Panc1 (cell line): ENCODE measurements around the gene COQ10A. TPM values are rescaled to one million over a fixed set of nuclear protein-coding genes. Genes with fewer than 3 reads are reported as not detected.

Source experiments
- ATAC-seq: fragments of 200-7000 bp; cut with Tn5 transposase; 2 replicates; pipeline ENCODE4 v1.9.1; 2020; ENCODE audit warnings: mild to moderate bottlenecking, moderate library complexity
- BruUV-seq: library from RNA; stranded (reverse); fragments of 400-500 nt; replicated peaks from 2 replicates; lab custom pipeline; 2021; lab: Mats Ljungman, UMichigan
- CTCF ChIA-PET: fragments of 300-600 bp; sonication (Branson Sonifier 250); formaldehyde crosslinking; loops from one replicate; lab custom pipeline; 2022; ENCODE audit warnings: antibody characterized with exemption; lab: Charles Lee
- POLR2A ChIA-PET: fragments of 300-600 bp; sonication (Branson Sonifier 250); formaldehyde crosslinking; loops from one replicate; lab custom pipeline; 2022; ENCODE audit warnings: antibody characterized with exemption; lab: Charles Lee
- DNase-seq: peaks from one replicate; pipeline ENCODE4 v3.0.0-alpha.2; 2010; ENCODE audit warnings: low read depth, low spot score
- H3K27ac ChIP-seq: 2 replicates; pipeline ENCODE4 v1.5.1; 2011; ENCODE audit warnings: mild to moderate bottlenecking, low read length, inconsistent platforms
- H3K27me3 ChIP-seq: fragments of 200-500 bp; sonication (Bioruptor generic); 2 replicates; pipeline ENCODE4 v1.6.0; 2014; ENCODE audit warnings: low read length, inconsistent platforms; ENCODE audit not compliant: control insufficient read depth, insufficient read depth
- H3K36me3 ChIP-seq: fragments of 200-500 bp; sonication (Bioruptor generic); 2 replicates; pipeline ENCODE4 v1.5.1; 2014; ENCODE audit warnings: inconsistent platforms, mild to moderate bottlenecking, low read length, moderate library complexity; ENCODE audit not compliant: control insufficient read depth, insufficient read depth
- H3K4me1 ChIP-seq: 2 replicates; pipeline ENCODE4 v1.5.1; 2011; ENCODE audit warnings: inconsistent platforms, mild to moderate bottlenecking, low read length, moderate library complexity; ENCODE audit not compliant: control insufficient read depth, insufficient read depth
- H3K4me3 ChIP-seq, 2 experiments: 2 replicates each; pipeline ENCODE4 v1.5.1; 2011 to 2012; ENCODE audit warnings: low read depth in 2 of 2, low read length in 2 of 2, mild to moderate bottlenecking in 2 of 2, inconsistent platforms in 1 of 2, moderate library complexity in 1 of 2
- H3K9me3 ChIP-seq: fragments of 200-500 bp; sonication (Bioruptor generic); 2 replicates; pipeline ENCODE4 v1.5.1; 2014; ENCODE audit warnings: low read depth, mild to moderate bottlenecking, inconsistent platforms, low read length, moderate library complexity; ENCODE audit not compliant: control insufficient read depth, insufficient read depth
- POLR2AphosphoS5 ChIP-seq: IDR thresholded peaks from 2 replicates; pipeline ENCODE4 v1.6.1; 2012; ENCODE audit warnings: mild to moderate bottlenecking, low read depth, low read length, moderate library complexity
- SIN3A ChIP-seq: IDR thresholded peaks from 2 replicates; pipeline ENCODE4 v1.6.1; 2012; ENCODE audit warnings: low read depth, mild to moderate bottlenecking, low read length, moderate library complexity, borderline replicate concordance; ENCODE audit not compliant: insufficient read depth
- TCF7L2 ChIP-seq: IDR thresholded peaks from 2 replicates; pipeline ENCODE4 v1.6.1; 2011; ENCODE audit warnings: mild to moderate bottlenecking, low read depth, low read length, inconsistent platforms
- in situ Hi-C: cut with HindIII; loops from 2 replicates; pipeline ENCODE4 v1.10.0; 2016; ENCODE audit warnings: low sequenced_read_pairs, low pct_unique_long_range_greater_than_20kb
- intact Hi-C: fragments of 100-400 bp; cut with micrococcal nuclease; formaldehyde crosslinking; loops from one replicate; pipeline ENCODE4 v1.10.0; 2022; ENCODE audit not compliant: unreplicated experiment
- total RNA-seq: library from RNA; stranded (reverse); gene quantifications from one replicate; pipeline ENCODE4 v1.2.1, GENCODE V29; 2021; ENCODE audit not compliant: unreplicated experiment
- TF ChIP-seq, protein P1 (sequence below): fragments of 450-650 bp; IDR thresholded peaks from 2 replicates; pipeline ENCODE4 v1.5.1; 2017; ENCODE audit warnings: mild to moderate bottlenecking
- TF ChIP-seq, protein P2 (sequence below), 2 experiments: IDR thresholded peaks; 2 replicates each; pipeline ENCODE4 v1.6.1; 2011 to 2012; ENCODE audit warnings: low read depth in 2 of 2, control low read depth in 1 of 2, low read length in 1 of 2, mild to moderate bottlenecking in 1 of 2, moderate library complexity in 1 of 2; ENCODE audit not compliant: insufficient read depth in 1 of 2

COQ10A gene
- total RNA-seq, 1 experiment from 2014 or later, result 20.0 TPM

DNA sequence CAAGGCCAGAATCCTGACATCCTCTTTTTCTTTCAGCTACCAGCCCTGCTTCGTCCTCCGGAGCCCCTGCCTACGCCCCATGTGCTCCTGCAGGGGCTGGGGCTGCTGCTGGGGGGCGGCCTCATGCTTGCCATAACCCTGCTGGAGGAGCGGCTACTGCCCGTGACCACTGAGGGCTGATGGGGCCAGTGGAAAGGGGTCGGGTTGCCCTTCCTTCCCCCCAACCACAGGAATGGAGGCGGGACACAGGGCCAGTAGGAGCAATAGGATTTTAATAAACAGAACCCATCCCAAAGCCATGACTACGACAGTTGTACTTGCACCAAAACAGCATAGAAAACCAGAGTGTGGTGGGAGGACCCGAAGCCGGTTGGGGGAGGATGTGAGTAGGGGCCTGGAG lies 29.2 kb upstream of the COQ10A start:
- Histone ChIP-seq H3K27me3 (no peaks in the 10 kb centered on the region), H3K4me1 (no peaks in the 10 kb centered on the region), H3K9me3 (no peaks in the 10 kb centered on the region), H3K4me3 (no peak overlapping the region), H3K27ac (no peak overlapping the region), H3K36me3 (peaks cover 4% of the 10 kb centered on the region; the same call in 1 of the 2 replicates)
- TF ChIP-seq TCF7L2 (no peak), POLR2AphosphoS5 (no peak), SIN3A (no peak)
- TF ChIP-seq, protein P1, sequence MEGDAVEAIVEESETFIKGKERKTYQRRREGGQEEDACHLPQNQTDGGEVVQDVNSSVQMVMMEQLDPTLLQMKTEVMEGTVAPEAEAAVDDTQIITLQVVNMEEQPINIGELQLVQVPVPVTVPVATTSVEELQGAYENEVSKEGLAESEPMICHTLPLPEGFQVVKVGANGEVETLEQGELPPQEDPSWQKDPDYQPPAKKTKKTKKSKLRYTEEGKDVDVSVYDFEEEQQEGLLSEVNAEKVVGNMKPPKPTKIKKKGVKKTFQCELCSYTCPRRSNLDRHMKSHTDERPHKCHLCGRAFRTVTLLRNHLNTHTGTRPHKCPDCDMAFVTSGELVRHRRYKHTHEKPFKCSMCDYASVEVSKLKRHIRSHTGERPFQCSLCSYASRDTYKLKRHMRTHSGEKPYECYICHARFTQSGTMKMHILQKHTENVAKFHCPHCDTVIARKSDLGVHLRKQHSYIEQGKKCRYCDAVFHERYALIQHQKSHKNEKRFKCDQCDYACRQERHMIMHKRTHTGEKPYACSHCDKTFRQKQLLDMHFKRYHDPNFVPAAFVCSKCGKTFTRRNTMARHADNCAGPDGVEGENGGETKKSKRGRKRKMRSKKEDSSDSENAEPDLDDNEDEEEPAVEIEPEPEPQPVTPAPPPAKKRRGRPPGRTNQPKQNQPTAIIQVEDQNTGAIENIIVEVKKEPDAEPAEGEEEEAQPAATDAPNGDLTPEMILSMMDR, result no peak
- TF ChIP-seq, protein P2, sequence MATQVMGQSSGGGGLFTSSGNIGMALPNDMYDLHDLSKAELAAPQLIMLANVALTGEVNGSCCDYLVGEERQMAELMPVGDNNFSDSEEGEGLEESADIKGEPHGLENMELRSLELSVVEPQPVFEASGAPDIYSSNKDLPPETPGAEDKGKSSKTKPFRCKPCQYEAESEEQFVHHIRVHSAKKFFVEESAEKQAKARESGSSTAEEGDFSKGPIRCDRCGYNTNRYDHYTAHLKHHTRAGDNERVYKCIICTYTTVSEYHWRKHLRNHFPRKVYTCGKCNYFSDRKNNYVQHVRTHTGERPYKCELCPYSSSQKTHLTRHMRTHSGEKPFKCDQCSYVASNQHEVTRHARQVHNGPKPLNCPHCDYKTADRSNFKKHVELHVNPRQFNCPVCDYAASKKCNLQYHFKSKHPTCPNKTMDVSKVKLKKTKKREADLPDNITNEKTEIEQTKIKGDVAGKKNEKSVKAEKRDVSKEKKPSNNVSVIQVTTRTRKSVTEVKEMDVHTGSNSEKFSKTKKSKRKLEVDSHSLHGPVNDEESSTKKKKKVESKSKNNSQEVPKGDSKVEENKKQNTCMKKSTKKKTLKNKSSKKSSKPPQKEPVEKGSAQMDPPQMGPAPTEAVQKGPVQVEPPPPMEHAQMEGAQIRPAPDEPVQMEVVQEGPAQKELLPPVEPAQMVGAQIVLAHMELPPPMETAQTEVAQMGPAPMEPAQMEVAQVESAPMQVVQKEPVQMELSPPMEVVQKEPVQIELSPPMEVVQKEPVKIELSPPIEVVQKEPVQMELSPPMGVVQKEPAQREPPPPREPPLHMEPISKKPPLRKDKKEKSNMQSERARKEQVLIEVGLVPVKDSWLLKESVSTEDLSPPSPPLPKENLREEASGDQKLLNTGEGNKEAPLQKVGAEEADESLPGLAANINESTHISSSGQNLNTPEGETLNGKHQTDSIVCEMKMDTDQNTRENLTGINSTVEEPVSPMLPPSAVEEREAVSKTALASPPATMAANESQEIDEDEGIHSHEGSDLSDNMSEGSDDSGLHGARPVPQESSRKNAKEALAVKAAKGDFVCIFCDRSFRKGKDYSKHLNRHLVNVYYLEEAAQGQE (IDR thresholded peaks at IDR 0.05; ENCODE audit: insufficient read depth in 1 of 2, low read depth in 2 of 2, low read length in 1 of 2), result no peak
- in situ Hi-C loops, result no loop called here
- no peak for ATAC-seq
- CTCF ChIA-PET, result no interaction called here
- no peak for DNase-seq
- intact Hi-C loops, result no loop called here
- POLR2A ChIA-PET, result no interaction called here
- no TSS peak for BruUV-seq

DNA sequence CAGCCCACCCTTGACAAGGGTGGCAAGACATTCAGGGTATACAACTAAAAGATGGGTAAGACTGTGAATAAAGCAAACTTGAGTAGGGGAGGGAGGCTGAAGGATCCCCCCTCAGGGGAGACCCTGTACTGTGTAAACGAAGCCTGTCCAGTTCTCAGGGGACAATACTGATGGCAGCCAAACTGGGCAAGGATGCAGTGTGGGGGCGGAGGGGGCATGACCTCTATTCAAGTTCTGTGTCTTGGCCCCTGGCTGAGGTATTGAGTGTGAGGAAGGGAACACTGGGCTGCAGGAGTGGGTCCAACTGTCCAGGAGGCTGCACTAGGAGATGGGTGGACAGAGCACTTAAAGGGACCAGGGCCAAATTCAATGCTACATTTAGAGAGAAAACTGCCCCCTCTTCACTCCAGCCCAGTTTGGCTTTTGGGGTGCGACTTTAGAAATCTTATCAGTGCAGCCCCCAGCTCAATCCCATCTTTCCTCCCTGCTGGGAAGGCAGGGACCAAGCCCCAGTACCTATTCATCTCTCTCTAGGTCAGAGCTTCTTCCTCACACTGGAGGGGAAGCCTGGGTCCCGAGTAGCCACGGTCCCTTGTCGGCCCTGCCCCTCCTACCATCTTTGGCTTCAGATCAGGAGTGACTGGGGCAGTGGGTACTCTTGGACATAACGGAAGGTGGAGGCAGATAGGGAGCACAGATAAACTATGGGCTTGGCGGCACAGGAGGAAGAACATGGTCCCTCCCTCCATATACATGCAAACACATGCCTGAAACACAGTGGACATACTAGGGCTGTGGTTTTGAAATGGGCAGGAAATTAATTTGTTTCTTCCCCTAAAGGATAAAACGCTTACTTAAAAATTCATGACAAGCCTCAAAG lies 25.1 kb upstream of the COQ10A start:
- H3K4me1 ChIP-seq, result no peaks in the 10 kb centered on the region
- H3K36me3 ChIP-seq, result peaks cover 10% of the 10 kb centered on the region
- H3K27ac ChIP-seq, result no peak overlapping the region
- DNase-seq, result no peak
- H3K4me3 ChIP-seq, result no peak overlapping the region
- intact Hi-C loops, result no loop called here
- H3K27me3 ChIP-seq, result no peaks in the 10 kb centered on the region
- POLR2A ChIA-PET, result no interaction called here
- TF ChIP-seq SIN3A (no peak), TCF7L2 (no peak), POLR2AphosphoS5 (no peak)
- TF ChIP-seq, protein P2 (IDR thresholded peaks at IDR 0.05; ENCODE audit: insufficient read depth in 1 of 2, low read depth in 2 of 2, low read length in 1 of 2), result no peak
- TF ChIP-seq, protein P1, result no peak
- no TSS peak for BruUV-seq
- CTCF ChIA-PET, result no interaction called here
- H3K9me3 ChIP-seq, result no peaks in the 10 kb centered on the region
- no peak for ATAC-seq
- in situ Hi-C loops, result no loop called here
